Gastroesophageal sphincter (tissue), 4 donors: ENCODE data around the gene NSMF. TPM values are rescaled to one million over a fixed set of nuclear protein-coding genes. Genes with fewer than 3 reads are reported as not detected.
"Not testable (repeated sequence)": the region's sequence is repeated elsewhere in the genome, so short reads cannot be mapped to it uniquely, and the experiment has no call there.

Experiments used
- ATAC-seq: fragments of 150-250 bp; one replicate; pipeline ENCODE4 v1.9.1; 2016; ENCODE audit warnings: mild to moderate bottlenecking, moderate library complexity
- H3K27ac ChIP-seq, 4 donors: fragments of 200-600 bp; sonication (generic) in 3 of 4; 1 replicate in 3 of 4; 2 replicates in 1 of 4; pipeline ENCODE4 v1.5.1; 2016 to 2019
- H3K27me3 ChIP-seq: fragments of 200-600 bp; sonication (generic); one replicate; pipeline ENCODE4 v1.5.1; 2019
- H3K36me3 ChIP-seq, 2 donors: fragments of 200-600 bp; sonication (generic); one replicate each; pipeline ENCODE4 v1.5.1; 2019; ENCODE audit warnings: control low read depth in 1 of 2
- H3K4me1 ChIP-seq, 3 donors: fragments of 200-600 bp; sonication (generic); 1 replicate in 2 of 3; 2 replicates in 1 of 3; pipeline ENCODE4 v1.5.1; 2016 to 2019; ENCODE audit warnings: control low read depth in 2 of 3
- H3K4me3 ChIP-seq, 2 donors: fragments of 200-600 bp; sonication (generic); one replicate each; pipeline ENCODE4 v1.5.1; 2019; ENCODE audit warnings: mild to moderate bottlenecking in 1 of 2, moderate library complexity in 1 of 2
- H3K9me3 ChIP-seq, 3 donors: fragments of 200-600 bp; sonication (generic); one replicate each; pipeline ENCODE4 v1.5.1; 2017 to 2019; ENCODE audit warnings: control low read depth in 2 of 3
- EP300 ChIP-seq: sonication (generic); formaldehyde crosslinking; IDR thresholded peaks from one replicate; pipeline ENCODE4 v1.6.1; 2017; ENCODE audit warnings: antibody characterized with exemption, mild to moderate bottlenecking
- POLR2A ChIP-seq, 2 donors: fragments of 450-650 bp; IDR thresholded peaks; one replicate each; pipeline ENCODE4 v1.6.1; 2017; ENCODE audit warnings: antibody characterized with exemption in 2 of 2, mild to moderate bottlenecking in 2 of 2, moderate library complexity in 1 of 2
- POLR2AphosphoS5 ChIP-seq: sonication (generic); formaldehyde crosslinking; IDR thresholded peaks from one replicate; pipeline ENCODE4 v1.6.1; 2017; ENCODE audit warnings: antibody characterized with exemption
- WGBS, 2 donors: methylation state at CpG; one replicate each; pipeline ENCODE4 v1.1.5; 2018; ENCODE audit warnings: low coverage in 1 of 2; 5-methylcytosine and 5-hydroxymethylcytosine counted together
- total RNA-seq, 4 donors: library from RNA; depleted of rRNA; stranded (reverse); fragments of >200 nt; gene quantifications; one replicate each; pipeline ENCODE4 v1.1.0, GENCODE V29; 2016
- TF ChIP-seq, protein P1 (sequence below), 4 experiments: fragments of 200-600 bp in 2 of 4; fragments of 450-650 bp in 2 of 4; sonication (generic) in 1 of 4; IDR thresholded peaks; one replicate each; pipeline ENCODE4 v1.5.1; 2017 to 2019; ENCODE audit warnings: antibody characterized with exemption in 4 of 4, mild to moderate bottlenecking in 2 of 4, moderate library complexity in 2 of 4

The NSMF gene
- total RNA-seq, 4 donors from 2014 or later = 38.1 to 63.5 (median 49.1) TPM

DNA sequence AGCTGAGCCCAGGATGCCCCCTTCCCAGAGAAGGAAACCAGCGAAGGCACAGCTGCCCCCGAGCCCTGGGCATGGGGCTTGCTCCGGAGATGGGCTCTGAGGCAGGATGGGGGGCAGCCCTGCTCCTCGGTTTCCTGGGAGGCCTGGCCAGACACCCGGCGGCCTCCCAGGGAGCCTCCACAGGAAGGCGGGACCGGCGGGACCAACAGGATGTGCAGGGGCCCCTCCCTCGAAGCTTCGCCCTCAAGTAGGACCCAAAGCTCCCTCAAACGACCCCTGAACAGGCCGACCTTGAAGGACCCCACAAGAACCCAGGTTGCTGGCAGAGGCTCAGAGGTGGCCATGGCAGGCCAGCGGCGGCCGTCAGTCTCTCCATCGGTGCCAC is 47.9 kb downstream of the NSMF start:
- Histone ChIP-seq H3K4me3 (peak overlapping the region in 1 of 2 donors; percentile 16), H3K36me3 (no peaks in the 10 kb centered on the region), H3K27me3 (peaks cover 3% of the 10 kb centered on the region), H3K9me3 (no peaks in the 10 kb centered on the region), H3K4me1 (peaks cover 0 to 40% (median 19%) of the 10 kb centered on the region in 3 donors), H3K27ac (peak overlapping the region in 3 of 4 donors; percentile 38 to 67 (median 51))
- WGBS, 2 donors = no CpG with 5 or more reads among the region's 17 CpGs
- no peak for ATAC-seq
- TF ChIP-seq POLR2A (IDR thresholded peaks at IDR 0.05) (no peak), POLR2AphosphoS5 (no peak), EP300 (no peak)
- TF ChIP-seq, protein P1, sequence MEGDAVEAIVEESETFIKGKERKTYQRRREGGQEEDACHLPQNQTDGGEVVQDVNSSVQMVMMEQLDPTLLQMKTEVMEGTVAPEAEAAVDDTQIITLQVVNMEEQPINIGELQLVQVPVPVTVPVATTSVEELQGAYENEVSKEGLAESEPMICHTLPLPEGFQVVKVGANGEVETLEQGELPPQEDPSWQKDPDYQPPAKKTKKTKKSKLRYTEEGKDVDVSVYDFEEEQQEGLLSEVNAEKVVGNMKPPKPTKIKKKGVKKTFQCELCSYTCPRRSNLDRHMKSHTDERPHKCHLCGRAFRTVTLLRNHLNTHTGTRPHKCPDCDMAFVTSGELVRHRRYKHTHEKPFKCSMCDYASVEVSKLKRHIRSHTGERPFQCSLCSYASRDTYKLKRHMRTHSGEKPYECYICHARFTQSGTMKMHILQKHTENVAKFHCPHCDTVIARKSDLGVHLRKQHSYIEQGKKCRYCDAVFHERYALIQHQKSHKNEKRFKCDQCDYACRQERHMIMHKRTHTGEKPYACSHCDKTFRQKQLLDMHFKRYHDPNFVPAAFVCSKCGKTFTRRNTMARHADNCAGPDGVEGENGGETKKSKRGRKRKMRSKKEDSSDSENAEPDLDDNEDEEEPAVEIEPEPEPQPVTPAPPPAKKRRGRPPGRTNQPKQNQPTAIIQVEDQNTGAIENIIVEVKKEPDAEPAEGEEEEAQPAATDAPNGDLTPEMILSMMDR (IDR thresholded peaks at IDR 0.05) = no peak

DNA sequence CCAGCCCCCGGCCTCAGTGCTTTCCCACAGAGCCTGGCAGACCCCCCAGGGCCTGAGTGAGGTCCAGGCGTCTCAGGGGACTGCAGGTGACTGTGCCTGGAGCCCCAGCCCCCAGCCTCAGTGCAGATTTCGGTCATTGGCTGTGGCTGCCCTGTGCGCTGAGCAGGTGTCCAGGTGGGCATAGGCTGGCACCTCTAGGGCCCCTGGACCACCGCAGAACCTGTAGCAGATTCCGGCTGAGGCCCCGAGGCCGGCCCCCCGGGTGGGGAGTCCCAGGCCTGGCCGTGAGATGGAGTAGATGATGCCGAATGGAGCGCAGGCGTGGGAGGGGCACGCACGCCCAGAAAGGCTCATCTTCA is 48.3 kb downstream of the NSMF start:
- Histone ChIP-seq H3K9me3 (no peaks in the 10 kb centered on the region), H3K4me3 (peak overlapping the region in 1 of 2 donors; percentile 16), H3K4me1 (peaks cover 0 to 44% (median 19%) of the 10 kb centered on the region in 3 donors), H3K27ac (peak overlapping the region in 3 of 4 donors; percentile 38 to 67 (median 51)), H3K27me3 (peaks cover 5% of the 10 kb centered on the region), H3K36me3 (no peaks in the 10 kb centered on the region)
- WGBS, 2 donors = no CpG with 5 or more reads among the region's 15 CpGs
- TF ChIP-seq POLR2AphosphoS5 (no peak), POLR2A (IDR thresholded peaks at IDR 0.05) (no peak), EP300 (no peak)
- TF ChIP-seq, protein P1 (IDR thresholded peaks at IDR 0.05) = no peak
- no peak for ATAC-seq

DNA sequence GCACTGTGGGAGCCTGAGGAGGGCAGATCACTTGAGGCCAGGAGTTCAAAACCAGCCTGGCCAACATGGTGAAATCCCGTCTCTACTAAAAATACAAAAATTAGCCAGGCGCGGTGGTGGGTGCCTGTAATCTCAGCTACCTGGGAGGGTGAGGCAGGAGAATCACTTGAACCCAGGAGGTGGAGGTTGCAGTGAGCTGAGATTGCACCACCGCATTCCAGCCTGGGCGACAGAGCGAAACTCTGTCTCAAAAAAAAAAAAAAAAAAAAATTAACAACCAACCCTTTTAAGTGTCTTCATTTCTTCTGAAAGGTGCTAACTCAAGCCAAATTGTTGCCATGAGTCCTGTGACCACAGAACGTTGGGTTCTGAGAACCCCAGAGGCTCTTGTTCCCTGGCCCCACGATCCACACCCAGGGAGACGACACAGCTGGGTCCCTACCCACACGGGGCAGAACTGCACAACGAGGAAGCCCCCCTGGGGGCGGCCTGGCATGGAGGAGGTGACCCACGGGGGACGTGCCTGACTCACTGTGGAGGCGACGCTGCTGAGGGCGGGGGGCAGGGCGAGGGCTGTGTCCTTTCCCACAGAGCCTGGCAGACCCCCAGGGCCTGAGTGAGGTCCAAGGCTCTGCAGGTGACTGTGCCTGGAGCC is 48.8 kb downstream of the NSMF start:
- not testable (repeated sequence) for H3K27me3 ChIP-seq, H3K36me3 ChIP-seq, ATAC-seq, H3K9me3 ChIP-seq, H3K4me3 ChIP-seq
- Histone ChIP-seq H3K27ac (peak overlapping the region in 1 of 4 donors; percentile 67), H3K4me1 (peaks cover 0 to 45% (median 19%) of the 10 kb centered on the region in 3 donors)
- 92 to 93% methylated on average over 3 to 6 of the region's 18 CpGs for WGBS, 2 donors

GRCh38 chr9:137409515-137409914 is 49.6 kb downstream of the NSMF start:
- H3K27me3 ChIP-seq = peaks cover 5% of the 10 kb centered on the region
- WGBS, 2 donors = 77 to 83% methylated on average over 5 to 7 of the region's 11 CpGs
- H3K9me3 ChIP-seq = no peaks in the 10 kb centered on the region
- H3K27ac ChIP-seq = no peak overlapping the region
- TF ChIP-seq POLR2A (IDR thresholded peaks at IDR 0.05) = no peak
- ATAC-seq = no peak
- no peak overlapping the region for H3K4me3 ChIP-seq
- H3K4me1 ChIP-seq = peaks cover 0 to 45% (median 19%) of the 10 kb centered on the region in 3 donors
- no peaks in the 10 kb centered on the region for H3K36me3 ChIP-seq

GRCh38 chr9:137408651-137409405 is 50.3 kb downstream of the NSMF start:
- WGBS, 2 donors = 91 to 100% methylated on average over 7 of the region's 24 CpGs
- H3K4me3 ChIP-seq = no peak overlapping the region
- ATAC-seq = no peak
- no peaks in the 10 kb centered on the region for H3K36me3 ChIP-seq
- no peak overlapping the region for H3K27ac ChIP-seq
- H3K27me3 ChIP-seq = peaks cover 5% of the 10 kb centered on the region
- no peak for TF ChIP-seq EP300
- TF ChIP-seq POLR2A (IDR thresholded peaks at IDR 0.05) = no peak
- TF ChIP-seq, protein P1 (IDR thresholded peaks at IDR 0.05) = no peak
- no peak for TF ChIP-seq POLR2AphosphoS5
- H3K4me1 ChIP-seq = peaks cover 0 to 45% (median 19%) of the 10 kb centered on the region in 3 donors
- no peaks in the 10 kb centered on the region for H3K9me3 ChIP-seq
